Erythroblast (primary cell): Measurements from ENCODE around the gene BSCL2.

Experiments used
- GATA1 ChIP-seq: IDR thresholded peaks from 2 replicates; pipeline ENCODE4 v1.6.1; 2011; ENCODE audit warnings: low read depth, mild to moderate bottlenecking, control low read depth, low read length, moderate library complexity
- POLR2A ChIP-seq: IDR thresholded peaks from 2 replicates; pipeline ENCODE4 v1.6.1; 2011; ENCODE audit warnings: mild to moderate bottlenecking, low read length

DNA sequence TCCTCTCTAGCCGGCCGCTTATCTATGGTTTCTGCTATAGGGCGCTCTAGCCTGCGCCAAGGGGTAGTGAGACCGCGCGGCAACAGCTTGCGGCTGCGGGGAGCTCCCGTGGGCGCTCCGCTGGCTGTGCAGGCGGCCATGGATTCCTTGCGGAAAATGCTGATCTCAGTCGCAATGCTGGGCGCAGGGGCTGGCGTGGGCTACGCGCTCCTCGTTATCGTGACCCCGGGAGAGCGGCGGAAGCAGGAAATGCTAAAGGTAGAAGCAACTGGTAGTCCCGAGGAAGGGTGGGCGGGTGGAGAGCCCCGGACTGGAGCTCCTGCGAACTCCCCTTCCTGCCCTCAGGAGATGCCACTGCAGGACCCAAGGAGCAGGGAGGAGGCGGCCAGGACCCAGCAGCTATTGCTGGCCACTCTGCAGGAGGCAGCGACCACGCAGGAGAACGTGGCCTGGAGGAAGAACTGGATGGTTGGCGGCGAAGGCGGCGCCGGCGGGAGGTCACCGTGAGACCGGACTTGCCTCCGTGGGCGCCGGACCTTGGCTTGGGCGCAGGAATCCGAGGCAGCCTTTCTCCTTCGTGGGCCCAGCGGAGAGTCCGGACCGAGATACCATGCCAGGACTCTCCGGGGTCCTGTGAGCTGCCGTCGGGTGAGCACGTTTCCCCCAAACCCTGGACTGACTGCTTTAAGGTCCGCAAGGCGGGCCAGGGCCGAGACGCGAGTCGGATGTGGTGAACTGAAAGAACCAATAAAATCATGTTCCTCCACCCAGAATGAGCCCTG is 35.4 kb downstream of the BSCL2 start, which contains the start of the genes LBHD1 and UQCC3:
- TF ChIP-seq POLR2A (peak; percentile 90), GATA1 (no peak)
